ENCODE data around the gene TCERG1L. TPM values are rescaled to one million over a fixed set of nuclear protein-coding genes. Genes with fewer than 3 reads are reported as not detected.
A peak's percentile ranks its signal among the peaks of the same experiment; 100 is the strongest.

Gene TCERG1L
- total RNA-seq, 1 donor from 2014 or later, result 0.48 TPM

DNA sequence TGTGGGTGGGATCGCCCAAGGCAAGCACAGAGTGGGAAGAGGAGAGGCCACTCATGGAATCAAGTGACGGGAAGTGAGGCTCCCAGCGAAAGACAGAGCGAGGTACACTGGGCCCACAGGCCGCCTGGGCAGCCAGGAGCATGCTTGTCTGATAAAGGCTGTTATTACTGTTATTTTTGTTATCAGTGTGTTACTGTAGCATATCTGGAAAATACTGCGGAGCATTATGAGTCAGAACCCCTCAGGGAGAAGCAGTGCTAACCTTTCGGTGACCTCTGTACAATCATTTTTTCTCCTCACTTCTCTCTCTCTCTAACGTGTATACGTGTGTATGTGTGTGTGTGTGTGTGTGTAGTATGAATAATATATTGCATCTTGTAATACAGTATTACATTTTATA lies 3.8 kb upstream of the TCERG1L start:
- DNase-seq (ENCODE audit: low spot score), result peak; percentile 67

DNA sequence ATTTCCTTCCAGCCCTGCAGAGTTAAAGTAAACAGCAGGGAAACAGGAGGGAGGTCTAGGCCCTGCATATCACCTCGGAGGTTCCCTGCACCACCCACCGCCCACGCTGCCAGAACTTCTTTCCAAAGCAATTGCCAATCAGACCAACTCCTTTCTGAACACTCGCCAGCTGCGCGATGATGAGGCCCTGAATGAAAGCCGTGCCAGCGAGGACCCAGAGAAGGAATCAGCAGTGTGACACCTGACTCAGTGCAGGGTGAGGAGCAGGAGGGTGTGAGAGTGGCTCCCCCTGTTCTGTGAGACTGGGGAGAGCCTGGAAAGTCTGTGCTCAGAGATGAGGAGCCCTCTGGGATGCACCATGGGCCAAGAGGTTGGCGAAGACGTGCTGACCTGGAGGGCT lies 3.3 kb upstream of the TCERG1L start:
- DNase-seq (ENCODE audit: low spot score), result no peak

GRCh38 chr10:131314148-131314547 lies 2.6 kb upstream of the TCERG1L start:
- DNase-seq (ENCODE audit: low spot score), result no peak

DNA sequence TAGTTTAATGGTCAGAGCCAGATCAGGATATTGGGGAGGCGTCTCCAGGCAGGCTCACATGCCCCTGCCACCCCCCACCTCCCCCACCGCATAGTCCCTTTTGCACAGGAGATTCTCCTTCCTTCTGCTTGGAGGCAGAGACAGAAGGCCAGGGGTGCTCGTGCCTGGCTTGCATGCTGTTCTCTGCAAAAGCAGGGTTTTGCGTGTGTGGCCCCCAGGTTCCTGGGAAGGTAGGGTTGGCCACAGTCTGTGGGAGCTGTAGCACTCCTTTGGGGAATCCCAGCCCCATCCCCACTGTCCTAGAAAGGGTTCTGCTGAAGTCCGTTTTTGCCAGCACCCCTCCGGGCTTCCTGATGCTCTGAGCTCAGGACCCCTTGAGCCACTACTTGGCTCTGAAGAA lies 1.9 kb upstream of the TCERG1L start:
- no peak for DNase-seq (ENCODE audit: low spot score)

DNA sequence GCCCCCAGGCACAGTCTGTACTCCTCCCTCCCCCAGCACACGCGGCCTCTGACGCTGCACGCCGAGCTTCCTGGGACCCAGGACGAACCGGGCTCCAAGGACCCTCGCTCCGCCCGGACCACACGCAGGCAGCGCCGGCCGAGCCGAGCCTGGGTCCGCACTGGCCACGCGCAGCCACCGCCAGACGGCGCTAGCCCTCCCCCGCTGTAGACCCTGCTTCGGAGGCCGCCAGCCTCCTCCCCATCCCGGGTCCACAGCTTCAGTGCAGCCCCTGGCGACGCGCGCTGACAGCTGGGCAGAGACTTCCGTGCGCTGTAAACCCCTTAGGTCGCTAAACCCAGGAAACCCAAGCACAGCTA lies 936 bp upstream of the TCERG1L start:
- no peak for DNase-seq (ENCODE audit: low spot score)

- DNase-seq (ENCODE audit: low spot score), result no peak
Measured at GRCh38 chr10:131311402-131311660, 190 bp downstream of the TCERG1L start.

DNA sequence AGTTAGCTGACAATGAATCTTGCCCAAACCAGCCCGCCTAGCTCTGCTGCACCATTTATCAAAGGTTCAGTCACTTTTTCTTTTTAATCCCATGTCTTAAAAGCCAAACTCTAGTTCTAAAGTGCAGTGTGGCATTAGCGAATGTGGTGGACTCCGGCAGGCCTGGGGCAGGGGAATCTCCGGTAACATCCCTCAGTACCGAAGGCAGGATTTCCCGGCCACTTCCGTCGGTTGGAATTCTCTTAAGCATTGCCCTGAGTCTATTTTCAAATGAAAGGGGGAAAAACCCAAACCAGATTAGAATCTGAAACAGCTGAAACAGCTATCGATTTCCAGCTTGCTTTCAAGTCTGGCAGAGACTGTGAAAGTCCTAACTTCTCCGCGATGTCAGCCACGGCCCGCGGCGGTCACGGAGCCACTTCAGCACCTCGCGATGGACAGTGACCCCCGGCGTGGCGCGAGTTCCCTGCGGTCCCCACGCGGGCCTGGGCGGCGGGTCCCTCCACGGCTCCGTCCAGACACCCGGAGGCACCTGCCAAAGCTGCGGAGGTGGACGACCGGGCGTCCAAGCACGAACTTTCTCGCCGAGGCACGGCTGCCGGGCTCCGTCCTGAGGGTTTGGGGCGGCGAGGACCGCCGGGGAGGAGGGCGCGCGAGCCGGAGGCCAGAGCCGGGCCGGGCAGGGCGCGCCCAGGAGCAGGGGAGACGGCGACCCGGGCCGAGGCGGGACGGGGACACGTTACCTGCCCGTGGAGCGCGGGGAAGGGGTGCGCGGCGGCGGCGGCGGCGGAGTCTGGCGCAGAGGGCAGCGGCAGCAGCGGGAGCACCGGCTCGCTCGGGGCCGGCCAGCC lies 745 bp downstream of the TCERG1L start:
- DNase-seq (ENCODE audit: low spot score), result no peak

DNA sequence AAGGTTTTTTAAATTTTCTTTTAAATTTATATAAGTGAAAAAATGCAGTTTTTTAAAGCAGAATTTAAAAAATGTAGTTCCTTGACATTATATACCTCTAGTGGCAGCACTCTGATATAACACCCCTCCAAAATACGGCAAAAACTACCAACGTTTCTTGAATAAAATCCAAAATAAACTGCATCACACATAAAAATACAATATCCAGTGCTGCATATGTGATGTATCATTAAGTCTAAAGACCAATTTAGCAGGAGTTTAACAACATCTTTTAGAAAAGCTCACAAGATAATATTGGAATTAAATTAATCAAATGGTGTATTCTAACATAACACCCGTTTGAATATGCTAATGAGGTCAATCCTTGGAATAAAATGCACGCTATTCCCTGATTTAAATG lies 1.4 kb downstream of the TCERG1L start:
- DNase-seq (ENCODE audit: low spot score), result no peak

GRCh38 chr10:131300508-131300907 lies 11.0 kb downstream of the TCERG1L start:
- no peak for DNase-seq (ENCODE audit: low spot score)

DNA sequence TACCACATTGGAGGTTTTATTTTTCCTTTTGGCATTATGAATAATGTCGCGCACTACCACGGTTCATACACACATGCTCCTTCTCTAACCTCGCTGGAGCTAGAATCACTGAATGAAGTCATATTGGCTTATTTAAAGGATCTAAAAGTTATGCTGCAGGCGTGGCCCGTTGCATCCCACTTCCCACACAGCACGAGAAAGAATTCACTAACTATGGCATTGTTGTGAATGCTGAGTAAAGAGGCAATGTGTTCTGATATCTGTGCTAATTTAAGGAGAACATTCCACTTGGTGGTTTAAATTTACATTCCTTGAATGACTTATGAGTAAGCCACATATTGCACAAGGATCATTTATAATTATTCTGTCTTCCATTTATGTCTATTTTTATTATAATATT lies 20.7 kb downstream of the TCERG1L start:
- DNase-seq (ENCODE audit: low spot score), result no peak

GRCh38 chr10:131288648-131289047 lies 22.9 kb downstream of the TCERG1L start:
- DNase-seq (ENCODE audit: low spot score), result no peak

DNA sequence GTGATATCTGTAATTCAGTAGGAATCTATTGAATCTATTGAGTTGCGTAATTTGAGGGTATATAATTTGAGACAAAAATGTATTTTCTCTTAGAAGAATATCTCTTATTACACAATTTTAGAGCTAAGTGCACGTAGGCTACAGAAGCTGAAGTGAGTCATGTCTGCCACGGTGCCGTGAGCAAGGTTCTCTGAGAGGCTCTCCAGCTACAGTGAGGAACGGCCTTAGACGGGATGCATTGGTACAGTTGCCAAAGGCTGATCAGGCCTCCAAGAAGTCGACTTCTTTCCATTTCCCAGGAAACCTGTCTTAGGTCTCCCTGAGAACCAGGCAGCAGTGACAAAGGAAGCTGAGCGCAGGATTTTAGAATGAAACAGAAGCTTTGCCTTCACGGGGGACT lies 28.6 kb downstream of the TCERG1L start:
- no peak for DNase-seq (ENCODE audit: low spot score)

- no peak for DNase-seq (ENCODE audit: low spot score)
Measured at GRCh38 chr10:131280101-131280500, 31.4 kb downstream of the TCERG1L start.

DNA sequence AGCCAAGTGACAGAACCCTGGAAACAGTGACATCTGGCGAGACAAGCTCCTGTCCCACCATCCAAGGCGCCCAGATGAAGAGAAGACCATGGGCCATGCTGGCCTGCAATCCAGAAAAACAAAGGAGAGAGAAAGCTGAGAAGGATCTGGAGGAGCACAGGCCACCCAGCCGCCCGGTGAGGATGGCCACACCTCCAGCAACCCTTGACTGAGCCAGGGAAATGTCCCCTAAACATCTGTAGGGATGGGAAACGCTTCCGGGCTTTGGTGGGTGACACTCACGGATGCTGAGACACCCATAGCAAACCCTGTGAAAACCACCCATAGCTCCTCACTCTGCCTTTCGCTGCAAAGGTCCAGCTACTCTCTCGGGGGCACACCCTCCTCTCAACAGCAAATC lies 32.0 kb downstream of the TCERG1L start:
- DNase-seq (ENCODE audit: low spot score), result no peak

DNA sequence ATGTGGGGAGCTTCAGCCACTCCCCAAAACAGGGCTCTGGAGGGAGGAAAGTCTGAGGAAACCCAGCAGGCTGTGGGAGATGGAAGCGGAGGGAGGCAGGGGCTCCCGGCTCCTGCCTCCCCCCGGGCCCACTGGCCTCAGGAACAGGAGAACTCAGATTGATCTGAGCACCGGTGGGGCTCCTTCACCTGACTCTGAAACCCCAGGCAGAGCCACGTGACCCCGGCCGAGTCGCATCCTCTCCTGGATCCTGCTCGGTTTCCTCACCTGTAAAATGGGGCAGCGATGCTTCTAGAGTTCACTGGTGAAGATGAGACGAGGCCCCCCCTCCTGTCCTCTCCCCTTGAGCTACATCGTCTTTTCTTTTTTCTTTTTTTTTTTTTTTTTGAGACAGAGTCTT lies 33.6 kb downstream of the TCERG1L start:
- DNase-seq (ENCODE audit: low spot score), result no peak

DNA sequence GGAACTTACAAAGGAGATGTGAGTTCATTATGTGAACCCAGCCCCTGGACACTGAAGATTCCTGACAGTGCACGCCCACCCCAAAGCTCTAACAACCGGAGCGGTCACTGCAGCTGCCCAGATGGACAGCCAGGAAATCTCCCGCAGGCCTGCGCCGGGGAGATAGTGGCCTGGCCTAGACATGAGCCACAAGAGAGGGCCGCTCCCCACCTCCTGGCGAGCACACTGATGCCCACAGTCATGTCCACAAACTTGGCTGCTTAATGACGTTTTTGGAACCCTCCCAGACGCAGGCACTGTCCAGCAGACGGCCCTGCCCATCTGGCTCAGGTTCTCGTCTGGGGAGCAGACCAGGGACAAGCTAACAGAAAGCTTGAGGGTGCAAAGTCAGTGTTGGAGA lies 34.2 kb downstream of the TCERG1L start:
- no peak for DNase-seq (ENCODE audit: low spot score)

- DNase-seq (ENCODE audit: low spot score), result no peak
Measured at GRCh38 chr10:131275691-131276090, 35.8 kb downstream of the TCERG1L start.

- DNase-seq (ENCODE audit: low spot score), result no peak
Measured at GRCh38 chr10:131274883-131275282, 36.6 kb downstream of the TCERG1L start.

DNA sequence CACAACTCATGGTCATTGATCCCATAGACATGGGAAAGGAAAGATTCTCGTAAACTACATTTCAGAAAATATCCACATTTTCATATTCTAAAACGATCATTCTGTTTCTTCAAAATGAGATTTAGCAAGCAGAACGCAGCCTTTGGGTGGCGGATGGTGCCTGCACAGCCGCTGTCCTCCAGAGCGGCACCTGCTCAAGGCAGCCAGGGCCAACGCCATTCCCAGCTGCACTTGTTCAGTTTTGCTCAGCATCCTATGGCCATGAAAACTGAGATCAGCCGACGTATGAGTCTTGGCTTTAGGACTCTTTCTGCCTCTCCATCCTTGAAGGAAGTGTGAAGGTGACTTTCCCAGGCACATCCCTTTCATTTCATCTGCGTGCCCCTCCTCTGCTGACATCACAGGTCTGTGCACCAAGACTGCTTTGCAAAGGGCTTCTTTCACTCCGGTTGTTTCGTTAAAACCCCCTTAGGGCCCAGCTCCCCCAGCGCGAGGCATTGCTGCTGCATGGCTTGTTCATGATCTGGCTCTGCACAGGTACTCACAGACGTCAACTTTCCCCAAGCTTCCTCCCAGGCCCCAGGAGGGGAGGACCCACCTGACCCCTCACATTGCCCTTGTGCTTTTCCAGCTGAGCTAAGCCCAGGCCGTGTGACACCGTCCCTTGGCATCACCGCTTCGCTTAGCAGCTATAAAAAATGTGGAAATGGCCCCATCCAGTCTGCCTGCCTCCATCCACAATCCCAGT lies 37.2 kb downstream of the TCERG1L start:
- DNase-seq (ENCODE audit: low spot score), result no peak

DNA sequence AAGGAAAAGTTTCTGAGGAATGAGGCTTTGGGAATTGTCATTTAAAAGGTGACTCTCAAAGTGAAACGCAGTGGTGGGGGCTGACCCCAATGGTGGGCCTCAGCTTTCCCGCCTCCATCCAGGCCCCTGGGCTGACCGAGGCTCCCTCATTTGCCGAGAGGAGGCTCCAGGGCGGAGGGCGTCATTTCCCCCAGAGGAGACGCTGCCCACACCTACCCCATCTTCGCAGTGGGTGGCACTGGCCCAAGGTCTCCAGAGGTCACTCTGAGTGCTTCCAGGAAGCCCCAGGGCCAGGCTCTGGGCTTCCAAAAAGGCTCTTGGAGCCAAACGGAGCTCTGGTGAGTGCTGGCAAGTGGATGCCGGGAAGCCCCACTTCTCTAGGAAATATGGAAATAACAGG lies 38.0 kb downstream of the TCERG1L start:
- no peak for DNase-seq (ENCODE audit: low spot score)

DNA sequence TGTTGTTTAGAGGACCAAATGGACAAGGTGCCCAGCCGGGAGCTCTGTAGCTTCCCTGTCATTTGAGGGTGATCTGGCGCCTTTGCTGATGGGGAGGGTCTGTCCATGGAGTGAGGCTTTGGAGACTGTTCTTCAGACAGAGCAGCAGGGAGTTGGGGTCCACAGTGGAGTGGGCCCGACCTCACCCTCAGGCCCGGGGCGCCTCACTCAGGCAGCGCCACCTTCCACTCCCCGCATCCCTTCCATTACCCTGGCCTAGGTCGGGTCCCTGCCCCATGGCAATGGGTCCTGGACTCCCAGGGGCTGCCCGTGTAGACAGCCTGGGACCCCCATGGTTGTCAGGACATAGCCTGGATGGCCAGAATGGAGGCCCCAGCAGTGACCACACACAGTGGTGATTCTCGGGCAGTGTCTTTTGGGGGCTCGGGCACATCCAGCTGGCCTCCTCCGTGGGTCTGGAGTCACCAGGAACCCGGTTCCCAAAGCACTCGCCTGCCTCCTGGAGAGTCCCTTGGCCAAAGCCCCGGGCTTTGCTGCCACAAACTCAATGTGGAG lies 38.5 kb downstream of the TCERG1L start:
- DNase-seq (ENCODE audit: low spot score), result no peak

DNA sequence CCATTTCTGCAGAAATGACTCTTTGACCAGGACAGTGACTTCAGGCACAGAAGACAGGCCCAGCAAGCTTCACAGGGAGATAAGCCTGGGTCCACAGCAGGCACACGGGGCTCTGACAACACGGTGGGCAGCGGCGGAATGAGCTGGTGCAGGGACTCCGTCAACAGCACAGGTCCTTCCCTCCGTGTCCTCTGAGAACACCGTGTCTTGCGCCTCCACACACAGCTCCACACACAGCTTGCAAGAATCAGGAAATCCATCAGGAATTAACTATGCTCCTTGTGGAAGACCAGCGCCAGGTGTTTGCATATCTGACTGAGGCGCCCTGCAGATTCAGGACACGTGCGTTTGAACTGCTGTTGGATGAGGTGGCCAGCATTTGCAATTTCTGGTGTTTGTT lies 39.6 kb downstream of the TCERG1L start:
- DNase-seq (ENCODE audit: low spot score), result no peak

- no peak for DNase-seq (ENCODE audit: low spot score)
Measured at GRCh38 chr10:131271195-131271880, 40.2 kb downstream of the TCERG1L start.

Measured in umbilical cord (tissue), 2 donors.